Measurements from ENCODE around the gene EIF5B. TPM values are rescaled to one million over a fixed set of nuclear protein-coding genes. Genes with fewer than 3 reads are reported as not detected.

Gene EIF5B
- total and polyA plus RNA-seq, 2 of the 8 experiments (the other 6 are each of a cell fraction or from before 2014, with no cell fraction given), result 10.7 to 64.5 TPM

GRCh38 chr2:99350194-99350593, 13.0 kb downstream of the EIF5B start:
- CTCF ChIA-PET (ENCODE audit: partially characterized antibody), result interaction anchor here (0.6 kb wide), 1 partner anchor 354 kb away, joined by 3 read pairs; no protein-coding TSS in a partner anchor
- peaks cover 7 to 11% of the 10 kb centered on the region in 2 experiments for H4K20me1 ChIP-seq (replicated peaks in 1 of 2; ENCODE audit: control insufficient read depth in 1 of 2, insufficient read depth in 2 of 2, low read length in 2 of 2)
- no peak overlapping the region for H3K4ac ChIP-seq (replicated peaks; ENCODE audit: insufficient read length, low read depth, low read length)
- H3K4me3 ChIP-seq (ENCODE audit: extremely low read depth in 1 of 4, insufficient read depth in 2 of 4, low read depth in 3 of 4, low read length in 4 of 4), result no peak overlapping the region
- peaks cover 2% of the 10 kb centered on the region; the same call in 1 of the 2 replicates for H3K79me1 ChIP-seq (ENCODE audit: low read depth, low read length)
- H3K23ac ChIP-seq (ENCODE audit: insufficient read length), result no peak overlapping the region
- H2BK20ac ChIP-seq (ENCODE audit: low read length), result no peak overlapping the region
- H3K9me3 ChIP-seq (ENCODE audit: insufficient read depth in 2 of 2, low read depth in 1 of 2, low read length in 1 of 2), result no peaks in the 10 kb centered on the region
- POLR2A ChIA-PET (ENCODE audit: partially characterized antibody), result no interaction called here
- H3K4me1 ChIP-seq (replicated peaks in 1 of 4; ENCODE audit: control insufficient read depth in 3 of 4, insufficient read depth in 4 of 4, low read length in 3 of 4), result no peaks in the 10 kb centered on the region
- no peak for TF ChIP-seq EGR1 (IDR thresholded peaks at IDR 0.05; ENCODE audit: borderline replicate concordance, low read depth, low read length)
- no peak for TF ChIP-seq SAP30 (IDR thresholded peaks at IDR 0.05; ENCODE audit: insufficient read depth, insufficient replicate concordance, low read length)
- TF ChIP-seq NANOG (IDR thresholded peaks at IDR 0.05; ENCODE audit: insufficient read depth, low read depth, low read length, poor library complexity, severe bottlenecking), result no peak
- no peak for TF ChIP-seq CBX8 (IDR thresholded peaks at IDR 0.05; ENCODE audit: borderline replicate concordance, low read depth, low read length)
- no peak for TF ChIP-seq MAFK (IDR thresholded peaks at IDR 0.05; ENCODE audit: low read depth, low read length)
- TF ChIP-seq EZH2 (IDR thresholded peaks at IDR 0.05; ENCODE audit: low read depth, low read length, severe bottlenecking), result no peak
- no peak for TF ChIP-seq CTBP2 (IDR thresholded peaks at IDR 0.05; ENCODE audit: borderline replicate concordance, insufficient read depth, insufficient read length, low read length)
- TF ChIP-seq, protein P1, sequence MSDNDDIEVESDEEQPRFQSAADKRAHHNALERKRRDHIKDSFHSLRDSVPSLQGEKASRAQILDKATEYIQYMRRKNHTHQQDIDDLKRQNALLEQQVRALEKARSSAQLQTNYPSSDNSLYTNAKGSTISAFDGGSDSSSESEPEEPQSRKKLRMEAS (IDR thresholded peaks at IDR 0.05), result no peak
- no peak for TF ChIP-seq SIRT6 (IDR thresholded peaks at IDR 0.05; ENCODE audit: low read length)
- no peak for TF ChIP-seq SIN3A (conservative IDR thresholded peaks at IDR 0.05 in 1 of 2, IDR thresholded peaks at IDR 0.05 in 1 of 2; ENCODE audit: low read depth in 1 of 2, low read length in 2 of 2)
- H3K79me2 ChIP-seq (ENCODE audit: control insufficient read depth in 1 of 2, insufficient read depth in 2 of 2, low read length in 2 of 2), result peaks cover 30 to 95% of the 10 kb centered on the region in 2 experiments
- no peak overlapping the region for H2AFZ ChIP-seq (ENCODE audit: low read length)
- H3K18ac ChIP-seq (ENCODE audit: extremely low read depth, low read length), result no peak overlapping the region
- H3K56ac ChIP-seq (replicated peaks; ENCODE audit: insufficient read length, low read depth, low read length), result no peak overlapping the region
- H4K91ac ChIP-seq (replicated peaks; ENCODE audit: insufficient read length, low read length), result no peak overlapping the region
- no peak overlapping the region for H4K8ac ChIP-seq (ENCODE audit: extremely low read depth, insufficient read depth, low read length)
- H2AK5ac ChIP-seq (ENCODE audit: low read depth, low read length), result no peak overlapping the region
- no peaks in the 10 kb centered on the region; the same call in 1 of the 2 replicates for H3K23me2 ChIP-seq (ENCODE audit: low read depth, low read length)
- no peak overlapping the region for H2BK12ac ChIP-seq (ENCODE audit: low read depth, low read length)
- no peak overlapping the region for H4K5ac ChIP-seq (ENCODE audit: insufficient read length, low read depth, low read length)
- H3K9ac ChIP-seq (replicated peaks in 1 of 4; ENCODE audit: extremely low read depth in 1 of 4, low read depth in 3 of 4, low read length in 3 of 4), result no peak overlapping the region
- H3K14ac ChIP-seq (ENCODE audit: insufficient read length), result no peak overlapping the region
- no peaks in the 10 kb centered on the region for H3K27me3 ChIP-seq (replicated peaks in 1 of 4; ENCODE audit: control insufficient read depth in 3 of 4, extremely low read depth in 1 of 4, insufficient read depth in 3 of 4, low read length in 3 of 4)
- H2BK15ac ChIP-seq (ENCODE audit: low read length), result no peak overlapping the region
- no peak overlapping the region for H2BK5ac ChIP-seq (ENCODE audit: low read depth, low read length)
- H3K27ac ChIP-seq (ENCODE audit: low read depth, low read length), result no peak overlapping the region
- H2BK120ac ChIP-seq (replicated peaks; ENCODE audit: low read depth, low read length), result no peak overlapping the region
- DNase-seq (ENCODE audit: low read depth in 1 of 2, low spot score in 2 of 2) (no peak), FAIRE-seq (no peak)
- no peak overlapping the region for H3K4me2 ChIP-seq (ENCODE audit: insufficient read depth in 1 of 2, low read depth in 2 of 2, low read length in 2 of 2)
- H3K36me3 ChIP-seq (ENCODE audit: control insufficient read depth in 2 of 4, insufficient read depth in 4 of 4, low read length in 3 of 4), result no peaks in the 10 kb centered on the region

All from H1 (cell line).